GM12873 (cell line): ENCODE results near the gene DCLRE1B.

ENCODE experiments used
- TF ChIP-seq, protein P1 (sequence below): IDR thresholded peaks from 2 replicates; pipeline ENCODE4 v1.5.1; 2012; ENCODE audit warnings: low read depth, mild to moderate bottlenecking, moderate library complexity, low read length, control low read depth; ENCODE audit not compliant: insufficient read depth; ENCODE audit errors: missing control alignments

DCLRE1B gene

GRCh38 chr1:113887402-113888175 lies 17.5 kb upstream of the DCLRE1B start, which contains the start of gene BCL2L15:
TSS of gene BCL2L15 (minus strand) at chr1:113887581. CDS start at chr1:113887375, 206 bp downstream.
- TF ChIP-seq, protein P1, sequence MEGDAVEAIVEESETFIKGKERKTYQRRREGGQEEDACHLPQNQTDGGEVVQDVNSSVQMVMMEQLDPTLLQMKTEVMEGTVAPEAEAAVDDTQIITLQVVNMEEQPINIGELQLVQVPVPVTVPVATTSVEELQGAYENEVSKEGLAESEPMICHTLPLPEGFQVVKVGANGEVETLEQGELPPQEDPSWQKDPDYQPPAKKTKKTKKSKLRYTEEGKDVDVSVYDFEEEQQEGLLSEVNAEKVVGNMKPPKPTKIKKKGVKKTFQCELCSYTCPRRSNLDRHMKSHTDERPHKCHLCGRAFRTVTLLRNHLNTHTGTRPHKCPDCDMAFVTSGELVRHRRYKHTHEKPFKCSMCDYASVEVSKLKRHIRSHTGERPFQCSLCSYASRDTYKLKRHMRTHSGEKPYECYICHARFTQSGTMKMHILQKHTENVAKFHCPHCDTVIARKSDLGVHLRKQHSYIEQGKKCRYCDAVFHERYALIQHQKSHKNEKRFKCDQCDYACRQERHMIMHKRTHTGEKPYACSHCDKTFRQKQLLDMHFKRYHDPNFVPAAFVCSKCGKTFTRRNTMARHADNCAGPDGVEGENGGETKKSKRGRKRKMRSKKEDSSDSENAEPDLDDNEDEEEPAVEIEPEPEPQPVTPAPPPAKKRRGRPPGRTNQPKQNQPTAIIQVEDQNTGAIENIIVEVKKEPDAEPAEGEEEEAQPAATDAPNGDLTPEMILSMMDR, result no peak

DNA sequence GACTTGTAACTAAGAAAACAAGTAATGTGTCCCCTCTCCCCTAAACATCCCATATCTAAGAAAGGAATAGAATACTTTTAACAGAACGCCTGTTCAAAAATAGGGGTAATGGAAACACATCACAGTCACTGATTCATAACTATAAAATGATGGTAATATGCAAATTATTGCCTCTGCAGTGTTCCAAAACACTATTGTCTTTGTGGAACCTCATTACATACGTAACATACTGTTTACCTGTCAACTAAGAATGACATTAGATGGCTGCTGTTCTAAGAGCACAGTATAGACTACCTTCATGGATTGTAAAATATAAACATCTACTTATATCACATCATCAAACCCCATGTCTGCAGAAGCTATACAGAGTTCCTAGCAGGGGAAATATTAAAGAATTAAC lies 14.3 kb upstream of the DCLRE1B start:
- TF ChIP-seq, protein P1, result no peak

DNA sequence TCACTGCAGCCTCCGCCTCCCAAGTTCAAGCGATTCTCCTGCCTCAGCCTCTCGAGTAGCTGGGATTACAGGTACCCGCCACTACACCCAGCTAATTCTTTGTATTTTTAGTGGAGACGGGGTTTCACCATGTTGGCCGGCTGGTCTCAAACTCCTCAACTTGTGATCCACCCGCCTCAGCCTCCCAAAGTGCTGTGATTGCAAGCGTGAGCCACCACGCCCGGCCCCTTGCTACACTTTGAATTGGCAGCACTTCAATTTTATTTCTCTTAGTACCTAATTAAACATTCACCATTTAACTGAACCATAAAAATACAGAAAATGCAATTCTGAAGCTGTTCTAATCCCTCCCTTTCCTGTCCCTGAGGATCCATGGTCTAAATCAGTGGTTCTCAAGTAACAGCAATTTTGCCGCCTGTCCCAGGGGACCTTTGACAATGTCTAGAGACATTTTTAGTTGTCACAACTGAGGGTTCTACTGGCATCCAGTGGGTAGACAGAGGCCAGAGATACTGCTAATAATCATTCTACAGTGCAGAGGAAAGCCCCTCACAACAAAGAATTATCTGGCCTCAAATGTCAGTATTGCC lies 13.4 kb upstream of the DCLRE1B start:
- TF ChIP-seq, protein P1, result no peak

DNA sequence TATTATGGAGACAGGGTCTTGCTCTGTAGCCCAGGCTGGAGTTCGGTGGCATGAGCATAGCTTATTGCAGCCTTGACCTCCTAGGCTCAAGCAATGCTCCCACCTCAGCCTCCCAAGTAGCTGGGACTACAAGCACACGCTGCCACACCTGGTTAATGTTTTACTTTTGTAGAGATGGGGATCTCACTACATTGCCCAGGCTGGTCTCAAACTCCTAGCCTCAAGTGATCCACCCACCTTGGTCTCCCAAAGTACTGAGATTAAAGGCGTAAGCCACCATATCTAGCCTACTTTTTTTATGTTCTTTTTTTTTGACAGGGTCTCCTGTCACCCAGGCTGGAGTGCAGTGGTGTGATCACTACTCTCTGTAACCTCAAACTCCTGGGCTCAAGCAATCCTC lies 11.9 kb upstream of the DCLRE1B start:
- TF ChIP-seq, protein P1, result no peak

- TF ChIP-seq, protein P1, result no peak
These were observed 10.0 kb upstream of the DCLRE1B start for GRCh38 chr1:113895098-113895497.

DNA sequence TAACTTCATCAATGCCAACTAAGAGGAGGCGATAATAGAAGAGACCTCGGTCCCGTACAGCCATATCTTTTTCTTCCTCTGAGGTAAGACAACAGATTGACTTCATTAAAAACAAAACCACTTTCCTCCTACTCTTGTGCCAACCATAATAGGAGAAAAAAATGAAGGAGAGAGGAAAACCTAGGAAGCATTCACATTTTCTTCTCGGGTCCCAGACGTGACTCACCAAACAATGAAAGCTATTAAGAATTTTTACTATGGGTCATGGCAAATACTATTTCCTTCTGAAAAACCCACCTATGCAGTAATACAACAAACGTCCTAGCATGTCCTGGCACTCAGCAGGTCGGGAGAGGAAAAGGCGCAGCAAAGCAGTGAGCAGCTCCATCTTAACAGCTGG lies 9.2 kb upstream of the DCLRE1B start:
- TF ChIP-seq, protein P1, result no peak

DNA sequence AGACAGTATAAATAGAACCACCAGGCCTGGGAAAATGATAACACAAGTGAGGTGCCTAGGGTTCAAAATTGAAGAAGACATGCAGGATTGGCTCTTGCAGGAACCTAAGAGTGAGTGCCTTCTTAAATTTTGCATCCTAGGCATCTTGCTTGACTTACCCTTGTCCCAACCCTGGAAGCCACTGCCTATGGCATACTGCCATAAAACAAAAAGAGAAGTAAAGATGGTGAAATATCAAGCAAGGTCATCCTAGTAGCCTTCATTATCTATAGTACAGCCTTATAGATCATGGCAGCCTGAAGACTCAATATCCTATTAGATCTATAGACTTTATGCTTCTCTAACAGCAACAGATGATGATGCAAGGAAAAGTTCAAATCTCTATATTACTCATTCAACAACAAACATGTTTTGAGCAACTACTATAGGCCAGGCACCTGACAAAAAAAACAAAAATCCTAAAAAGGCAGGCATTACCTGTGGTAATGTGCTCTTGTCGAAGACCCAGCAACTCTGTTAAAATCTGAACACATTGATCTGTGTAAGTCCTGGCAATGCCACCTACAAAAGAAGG lies 6.8 kb upstream of the DCLRE1B start:
- TF ChIP-seq, protein P1, result no peak
